Vagina (tissue), 2 donors: ENCODE data around the gene BLCAP.

Experiments used
- POLR2A ChIP-seq, 2 donors: fragments of 450-650 bp; IDR thresholded peaks; one replicate each; pipeline ENCODE4 v1.6.1; 2017; ENCODE audit warnings: antibody characterized with exemption in 2 of 2, mild to moderate bottlenecking in 2 of 2, moderate library complexity in 2 of 2
- POLR2AphosphoS5 ChIP-seq, 2 donors: sonication (generic); formaldehyde crosslinking; IDR thresholded peaks; one replicate each; pipeline ENCODE4 v1.9.0; 2017; ENCODE audit warnings: antibody characterized with exemption in 2 of 2, mild to moderate bottlenecking in 2 of 2, low read depth in 1 of 2; ENCODE audit not compliant: insufficient read depth in 1 of 2
- TF ChIP-seq, protein P1 (sequence below), 3 experiments: fragments of 450-650 bp in 2 of 3; fragments of 200-600 bp in 1 of 3; sonication (generic) in 1 of 3; IDR thresholded peaks; one replicate each; pipeline ENCODE4 v1.5.1; 2017 to 2019; ENCODE audit warnings: antibody characterized with exemption in 3 of 3, mild to moderate bottlenecking in 2 of 3, moderate library complexity in 2 of 3

DNA sequence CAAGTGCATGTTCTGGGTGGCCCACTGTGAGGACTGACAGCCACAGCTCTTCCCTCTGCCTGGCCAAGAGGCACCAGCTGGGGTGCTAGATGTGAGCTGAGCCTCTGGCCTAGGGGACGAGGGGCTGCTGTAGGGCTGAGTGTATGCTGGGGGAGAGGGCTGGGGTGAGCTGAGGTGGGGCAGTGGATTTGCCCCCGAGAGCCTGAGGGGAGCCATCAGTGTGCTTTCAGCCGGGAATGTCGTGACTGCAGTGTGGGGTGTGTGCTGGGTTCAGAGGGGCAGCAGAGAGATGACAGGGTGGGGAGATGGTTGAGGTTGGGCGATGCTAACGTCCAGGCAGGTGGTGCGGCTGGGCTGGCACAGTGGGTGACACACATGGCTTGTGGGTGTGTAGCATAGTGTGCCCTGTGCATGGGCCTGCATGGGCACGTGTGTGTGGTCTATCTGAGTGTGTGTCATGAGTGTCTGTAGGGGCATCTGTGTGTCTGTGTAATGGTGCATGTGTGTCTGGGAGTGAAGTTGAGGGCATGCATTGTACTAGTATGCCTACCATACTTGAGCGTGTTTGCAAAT lies 46.0 kb upstream of the BLCAP start:
- TF ChIP-seq, protein P1, sequence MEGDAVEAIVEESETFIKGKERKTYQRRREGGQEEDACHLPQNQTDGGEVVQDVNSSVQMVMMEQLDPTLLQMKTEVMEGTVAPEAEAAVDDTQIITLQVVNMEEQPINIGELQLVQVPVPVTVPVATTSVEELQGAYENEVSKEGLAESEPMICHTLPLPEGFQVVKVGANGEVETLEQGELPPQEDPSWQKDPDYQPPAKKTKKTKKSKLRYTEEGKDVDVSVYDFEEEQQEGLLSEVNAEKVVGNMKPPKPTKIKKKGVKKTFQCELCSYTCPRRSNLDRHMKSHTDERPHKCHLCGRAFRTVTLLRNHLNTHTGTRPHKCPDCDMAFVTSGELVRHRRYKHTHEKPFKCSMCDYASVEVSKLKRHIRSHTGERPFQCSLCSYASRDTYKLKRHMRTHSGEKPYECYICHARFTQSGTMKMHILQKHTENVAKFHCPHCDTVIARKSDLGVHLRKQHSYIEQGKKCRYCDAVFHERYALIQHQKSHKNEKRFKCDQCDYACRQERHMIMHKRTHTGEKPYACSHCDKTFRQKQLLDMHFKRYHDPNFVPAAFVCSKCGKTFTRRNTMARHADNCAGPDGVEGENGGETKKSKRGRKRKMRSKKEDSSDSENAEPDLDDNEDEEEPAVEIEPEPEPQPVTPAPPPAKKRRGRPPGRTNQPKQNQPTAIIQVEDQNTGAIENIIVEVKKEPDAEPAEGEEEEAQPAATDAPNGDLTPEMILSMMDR (IDR thresholded peaks at IDR 0.05), result no peak
- TF ChIP-seq POLR2A (IDR thresholded peaks at IDR 0.05), result no peak
- no peak for TF ChIP-seq POLR2AphosphoS5 (IDR thresholded peaks at IDR 0.05; ENCODE audit: insufficient read depth in 1 of 2, low read depth in 1 of 2)
